ENCODE data around the gene RHOBTB3. TPM values are rescaled to one million over a fixed set of nuclear protein-coding genes. Genes with fewer than 3 reads are reported as not detected.
A peak's percentile ranks its signal among the peaks of the same experiment; 100 is the strongest.
"Not testable (repeated sequence)": the region's sequence is repeated elsewhere in the genome, so short reads cannot be mapped to it uniquely, and the experiment has no call there.

Gene RHOBTB3
- total and polyA plus RNA-seq, 2 experiments from 2014 or later, result 147 to 202 TPM

DNA sequence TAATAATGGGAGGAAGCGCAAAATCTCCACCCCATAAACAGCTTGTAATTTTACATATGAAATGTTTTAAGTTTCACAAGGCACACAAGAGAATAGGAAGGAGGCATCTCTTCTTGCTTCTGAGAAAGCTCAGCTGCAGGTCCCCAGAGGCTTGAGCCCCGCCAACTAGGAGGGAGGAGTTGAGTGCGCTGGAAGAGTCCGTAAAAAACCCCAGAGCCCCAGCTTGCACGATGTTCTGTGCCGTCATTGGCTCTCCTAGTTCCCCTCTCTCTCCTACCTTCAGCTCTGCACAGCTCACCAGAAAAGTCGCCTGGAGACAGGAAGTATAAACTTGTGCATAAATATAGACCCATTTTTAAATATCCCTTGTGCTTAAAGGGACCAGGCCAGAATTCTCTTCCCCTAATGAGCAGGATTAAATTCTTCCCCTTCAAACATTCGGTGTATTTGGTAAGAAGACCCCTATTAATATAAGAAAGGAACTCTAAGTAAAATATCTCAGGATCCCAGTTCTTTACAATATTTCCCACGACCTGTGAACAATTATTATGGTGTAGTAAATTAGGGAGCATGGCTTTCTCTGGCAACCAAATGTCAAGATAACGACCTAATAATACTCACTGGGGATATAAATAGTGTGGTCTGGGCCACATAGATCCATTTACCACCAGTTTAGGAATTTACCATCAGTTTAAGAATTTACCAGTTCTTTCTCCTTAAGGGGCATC is 77.7 kb downstream of the RHOBTB3 start:
- DNase-seq, result peak; percentile 88
- Histone ChIP-seq H3K36me3 (ENCODE audit: low read depth) (peaks cover 17% of the 10 kb centered on the region), H3K9me2 (ENCODE audit: insufficient read depth) (no peaks in the 10 kb centered on the region), H4K20me1 (ENCODE audit: insufficient read depth) (no peaks in the 10 kb centered on the region), H3K4me2 (ENCODE audit: unreplicated experiment) (peak overlapping the region; percentile 45), H3K9ac (peak overlapping the region; percentile 18), H3K4me1 (ENCODE audit: insufficient read depth) (peaks cover 29% of the 10 kb centered on the region), H2AFZ (peak overlapping the region; percentile 16), H3F3A (ENCODE audit: insufficient read depth) (peaks cover 41% of the 10 kb centered on the region), H3K79me2 (ENCODE audit: insufficient read depth) (0 out of 2 replicates have a peak, but pooled peaks cover 3% of the 10 kb centered on the region), H3K27ac (peak overlapping the region; percentile 45), H3K9me3 (ENCODE audit: low read depth) (no peaks in the 10 kb centered on the region), H3K27me3 (replicated peaks; ENCODE audit: insufficient read depth) (no peaks in the 10 kb centered on the region), H3K4me3 (peak overlapping the region; percentile 19; the same call in 1 of the 2 replicates)
- TF ChIP-seq EZH2phosphoT487 (IDR thresholded peaks at IDR 0.05; ENCODE audit: insufficient read depth, low read depth), result no peak
- TF ChIP-seq EZH2 (IDR thresholded peaks at IDR 0.05; ENCODE audit: insufficient read depth, poor library complexity, severe bottlenecking), result no peak
- in situ Hi-C loops (cut with MboI), result no loop called here
- WGBS, 2 experiments (ENCODE audit: low coverage in 1 of 2, low lambda C conversion rate in 2 of 2, missing lambda C conversion rate in 2 of 2), result 8 to 9% methylated on average over 10 of the region's 10 CpGs

DNA sequence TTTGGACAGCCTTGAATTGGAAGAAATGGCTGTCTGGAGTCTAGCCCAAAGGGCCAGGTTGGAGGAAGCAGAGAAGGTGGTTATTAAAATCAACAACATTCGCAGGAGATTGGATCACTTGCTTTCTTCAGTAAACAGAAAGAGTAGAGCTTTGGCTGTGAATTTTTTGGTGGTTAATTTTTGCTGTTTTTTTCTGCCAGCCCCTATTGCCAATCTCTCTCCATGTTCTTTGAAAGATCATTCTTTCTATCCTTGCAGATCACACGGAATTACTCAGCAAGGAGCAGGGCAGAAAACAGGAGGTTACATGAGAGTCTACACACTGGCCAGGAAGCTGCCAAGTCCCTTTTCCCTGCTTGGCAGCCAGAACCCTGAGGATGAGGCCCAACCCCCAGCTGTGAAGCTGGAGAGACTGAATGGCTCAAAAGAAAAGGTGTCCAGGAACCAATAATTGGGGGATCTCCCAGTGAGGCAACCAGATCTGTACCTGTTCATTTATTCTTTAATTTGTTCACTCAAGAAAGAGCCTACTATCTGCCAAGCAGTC is 78.4 kb downstream of the RHOBTB3 start:
- peak overlapping the region; percentile 45 for H3K4me2 ChIP-seq (ENCODE audit: unreplicated experiment)
- peaks cover 23% of the 10 kb centered on the region for H3K36me3 ChIP-seq (ENCODE audit: low read depth)
- 9 to 22% methylated on average over 2 of the region's 2 CpGs for WGBS, 2 experiments (ENCODE audit: low coverage in 1 of 2, low lambda C conversion rate in 2 of 2, missing lambda C conversion rate in 2 of 2)
- peak; percentile 69 for DNase-seq
- no peaks in the 10 kb centered on the region for H4K20me1 ChIP-seq (ENCODE audit: insufficient read depth)
- no peaks in the 10 kb centered on the region for H3K9me3 ChIP-seq (ENCODE audit: low read depth)
- TF ChIP-seq EZH2phosphoT487 (IDR thresholded peaks at IDR 0.05; ENCODE audit: insufficient read depth, low read depth), result no peak
- peak overlapping the region; percentile 18; the same call in 1 of the 2 replicates for H3K9ac ChIP-seq
- H3K27ac ChIP-seq, result peak overlapping the region; percentile 45
- H3K4me1 ChIP-seq (ENCODE audit: insufficient read depth), result peaks cover 29% of the 10 kb centered on the region
- H3K9me2 ChIP-seq (ENCODE audit: insufficient read depth), result no peaks in the 10 kb centered on the region
- in situ Hi-C loops (cut with MboI), result no loop called here
- peak overlapping the region; percentile 16 for H2AFZ ChIP-seq
- H3K79me2 ChIP-seq (ENCODE audit: insufficient read depth), result 0 out of 2 replicates have a peak, but pooled peaks cover 9% of the 10 kb centered on the region
- no peaks in the 10 kb centered on the region for H3K27me3 ChIP-seq (replicated peaks; ENCODE audit: insufficient read depth)
- peak overlapping the region; percentile 19; the same call in 1 of the 2 replicates for H3K4me3 ChIP-seq
- peaks cover 46% of the 10 kb centered on the region for H3F3A ChIP-seq (ENCODE audit: insufficient read depth)

DNA sequence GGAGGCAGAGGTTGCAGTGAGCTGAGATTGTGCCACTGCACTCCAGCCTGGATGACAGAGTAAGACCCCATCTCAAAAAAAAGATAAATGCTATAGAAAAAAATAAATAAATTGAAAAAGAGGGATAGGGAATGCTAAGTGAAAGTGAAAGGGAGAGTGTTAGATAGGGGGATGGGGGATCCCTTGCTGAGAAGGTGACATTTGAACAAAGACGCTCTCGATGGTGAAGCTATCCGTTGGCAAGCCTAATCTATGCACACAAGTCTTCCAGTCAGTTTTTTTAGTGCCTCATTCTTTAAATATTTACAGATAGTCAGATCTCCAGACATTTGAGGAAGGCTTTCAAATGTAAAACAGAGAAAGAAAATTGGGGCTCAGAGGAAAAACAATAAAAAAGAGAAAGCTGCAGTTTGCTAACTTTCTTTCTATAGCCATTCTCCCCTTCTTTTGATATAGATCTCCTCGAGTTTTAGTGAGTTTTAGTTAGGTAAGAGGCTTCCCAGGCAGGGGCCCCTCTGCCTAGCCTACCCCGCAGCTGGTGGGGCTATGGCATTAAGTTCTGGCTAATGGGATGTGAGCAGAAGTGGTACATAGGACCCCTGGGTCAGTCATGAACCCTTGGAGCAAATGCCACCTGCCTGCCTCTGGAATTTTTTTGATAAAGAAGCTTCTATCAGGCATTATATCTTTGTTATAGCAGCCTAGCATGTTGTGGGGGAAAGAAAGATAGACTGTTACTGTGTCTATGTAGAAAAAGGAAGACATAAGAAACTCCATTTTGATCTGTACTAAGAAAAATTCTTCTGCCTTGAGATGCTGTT is 79.4 kb downstream of the RHOBTB3 start:
- Histone ChIP-seq H3K79me2 (ENCODE audit: insufficient read depth) (peaks cover 19% of the 10 kb centered on the region), H3K9ac (0 out of 2 replicates have a peak overlapping the region, but pooled peaks have one; percentile 21), H3K9me3 (ENCODE audit: low read depth) (no peaks in the 10 kb centered on the region), H3K4me2 (ENCODE audit: unreplicated experiment) (peak overlapping the region; percentile 45), H3F3A (ENCODE audit: insufficient read depth) (peaks cover 56% of the 10 kb centered on the region), H3K4me3 (no peak overlapping the region), H3K27ac (0 out of 2 replicates have a peak overlapping the region, but pooled peaks have one; percentile 5), H2AFZ (no peak overlapping the region), H3K27me3 (replicated peaks; ENCODE audit: insufficient read depth) (no peaks in the 10 kb centered on the region), H3K4me1 (ENCODE audit: insufficient read depth) (peaks cover 29% of the 10 kb centered on the region), H3K36me3 (ENCODE audit: low read depth) (peaks cover 28% of the 10 kb centered on the region), H4K20me1 (ENCODE audit: insufficient read depth) (no peaks in the 10 kb centered on the region), H3K9me2 (ENCODE audit: insufficient read depth) (no peaks in the 10 kb centered on the region)
- 63 to 69% methylated on average over 5 of the region's 5 CpGs for WGBS, 2 experiments (ENCODE audit: low coverage in 1 of 2, low lambda C conversion rate in 2 of 2, missing lambda C conversion rate in 2 of 2)
- no peak for DNase-seq
- no peak for TF ChIP-seq EZH2 (IDR thresholded peaks at IDR 0.05; ENCODE audit: insufficient read depth, poor library complexity, severe bottlenecking)
- TF ChIP-seq EZH2phosphoT487 (IDR thresholded peaks at IDR 0.05; ENCODE audit: insufficient read depth, low read depth), result no peak
- in situ Hi-C loops (cut with MboI), result no loop called here

DNA sequence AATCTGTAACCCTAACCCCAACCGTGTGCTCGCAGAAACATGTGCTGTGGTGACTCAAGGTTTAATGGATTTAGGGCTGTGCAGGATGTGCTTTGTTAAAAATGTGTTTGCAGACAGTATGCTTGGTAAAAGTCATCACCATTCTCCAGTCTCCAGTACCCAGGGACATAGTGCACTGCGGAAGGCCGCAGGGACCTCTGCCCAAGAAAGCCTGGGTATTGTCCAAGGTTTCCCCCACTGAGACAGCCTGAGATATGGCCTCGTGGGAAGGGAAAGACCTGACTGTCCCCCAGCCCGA is 79.9 kb downstream of the RHOBTB3 start:
- Histone ChIP-seq H3F3A (ENCODE audit: insufficient read depth) (peaks cover 58% of the 10 kb centered on the region), H3K4me1 (ENCODE audit: insufficient read depth) (peaks cover 29% of the 10 kb centered on the region), H3K36me3 (ENCODE audit: low read depth) (peaks cover 34% of the 10 kb centered on the region), H3K79me2 (ENCODE audit: insufficient read depth) (peaks cover 25% of the 10 kb centered on the region), H3K27ac (0 out of 2 replicates have a peak overlapping the region, but pooled peaks have one; percentile 5)
- H3K9ac ChIP-seq; H3K4me2 ChIP-seq (ENCODE audit: unreplicated experiment); H2AFZ ChIP-seq; DNase-seq; in situ Hi-C loops (cut with MboI); H3K9me2 ChIP-seq (ENCODE audit: insufficient read depth); H3K9me3 ChIP-seq (ENCODE audit: low read depth); H4K20me1 ChIP-seq (ENCODE audit: insufficient read depth); H3K4me3 ChIP-seq; H3K27me3 ChIP-seq (replicated peaks; ENCODE audit: insufficient read depth): not testable (repeated sequence)
- WGBS, 2 experiments (ENCODE audit: low coverage in 1 of 2, low lambda C conversion rate in 2 of 2, missing lambda C conversion rate in 2 of 2), result 85 to 89% methylated on average over 6 of the region's 6 CpGs

DNA sequence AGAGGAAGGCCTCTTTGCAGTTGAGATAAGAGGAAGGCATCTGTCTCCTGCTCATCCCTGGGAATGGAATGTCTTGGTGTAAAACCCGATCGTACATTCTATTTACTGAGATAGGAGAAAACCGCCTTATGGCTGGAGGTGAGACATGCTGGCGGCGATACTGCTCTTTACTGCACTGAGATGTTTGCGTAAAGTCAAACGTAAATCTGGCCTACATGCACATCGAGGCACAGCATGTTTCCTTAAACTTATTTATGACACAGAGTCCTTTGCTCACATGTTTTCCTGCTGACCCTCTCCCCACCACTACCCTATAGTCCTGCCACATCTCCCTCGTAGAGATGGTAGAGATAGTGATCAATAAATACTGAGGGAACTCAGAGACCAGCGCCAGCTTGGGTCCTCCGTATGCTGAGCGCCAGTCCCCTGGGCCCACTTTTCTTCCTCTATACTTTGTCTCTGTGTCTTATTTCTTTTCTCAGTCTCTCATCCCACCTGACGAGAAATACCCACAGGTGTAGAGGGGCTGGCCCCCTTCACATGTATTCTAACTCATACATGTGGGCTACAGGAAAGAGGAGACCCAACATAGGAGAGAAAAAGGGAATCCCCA is 80.4 kb downstream of the RHOBTB3 start:
- WGBS, 2 experiments (ENCODE audit: low coverage in 1 of 2, low lambda C conversion rate in 2 of 2, missing lambda C conversion rate in 2 of 2), result 82% methylated on average over 13 of the region's 13 CpGs
- H3K9ac ChIP-seq; H3K9me2 ChIP-seq (ENCODE audit: insufficient read depth); H2AFZ ChIP-seq; DNase-seq; H3K27ac ChIP-seq; H3K4me2 ChIP-seq (ENCODE audit: unreplicated experiment); H3K9me3 ChIP-seq (ENCODE audit: low read depth); H3K4me3 ChIP-seq; in situ Hi-C loops (cut with MboI); H4K20me1 ChIP-seq (ENCODE audit: insufficient read depth); H3K27me3 ChIP-seq (replicated peaks; ENCODE audit: insufficient read depth): not testable (repeated sequence)
- peaks cover 39% of the 10 kb centered on the region for H3K36me3 ChIP-seq (ENCODE audit: low read depth)
- peaks cover 30% of the 10 kb centered on the region for H3K79me2 ChIP-seq (ENCODE audit: insufficient read depth)
- peaks cover 62% of the 10 kb centered on the region for H3F3A ChIP-seq (ENCODE audit: insufficient read depth)
- peaks cover 29% of the 10 kb centered on the region for H3K4me1 ChIP-seq (ENCODE audit: insufficient read depth)
